Testis (tissue), 3 donors: ENCODE results near the gene FAM171A2. TPM values are rescaled to one million over a fixed set of nuclear protein-coding genes. Genes with fewer than 3 reads are reported as not detected.

Source experiments
- DNase-seq: peaks from one replicate; pipeline ENCODE4 v3.0.0-alpha.2; 2019
- H3K27ac ChIP-seq, 2 donors: fragments of 200-600 bp; sonication (generic); one replicate each; pipeline ENCODE4 v1.5.1; 2019
- H3K27me3 ChIP-seq: fragments of 200-600 bp; sonication (generic); one replicate; pipeline ENCODE4 v1.5.1; 2019
- H3K36me3 ChIP-seq: fragments of 200-600 bp; sonication (generic); one replicate; pipeline ENCODE4 v1.5.1; 2017; ENCODE audit warnings: low read depth; ENCODE audit errors: missing control alignments
- H3K4me1 ChIP-seq: fragments of 200-600 bp; sonication (generic); one replicate; pipeline ENCODE4 v1.5.1; 2019
- H3K4me3 ChIP-seq, 2 donors: fragments of 200-600 bp; sonication (generic); one replicate each; pipeline ENCODE4 v1.5.1; 2017 to 2019
- H3K9me3 ChIP-seq: fragments of 200-600 bp; sonication (generic); one replicate; pipeline ENCODE4 v1.5.1; 2017
- POLR2A ChIP-seq: fragments of 450-650 bp; IDR thresholded peaks from one replicate; pipeline ENCODE4 v1.6.1; 2017; ENCODE audit warnings: antibody characterized with exemption, mild to moderate bottlenecking, moderate library complexity
- WGBS, 2 donors: methylation state at CpG; one replicate each; pipeline ENCODE4 v1.1.5; 2018; 5-methylcytosine and 5-hydroxymethylcytosine counted together
- intact Hi-C: fragments of 100-400 bp; cut with DNase I; formaldehyde crosslinking; loops from one replicate; pipeline ENCODE4 v1.15.1; 2023; ENCODE audit warnings: low total_unique reads
- polyA plus RNA-seq: library from polyadenylated mRNA; stranded (reverse); fragments of 350-450 nt; fragmentation: Illumina TruSeq; extraction: RNeasy Lipid Tissue Mini Kit (QIAGEN cat#74804); gene quantifications from one replicate; pipeline ENCODE4 v1.2.3, GENCODE V29; 2014; ENCODE audit warnings: low read depth, low replicate concordance; ENCODE audit not compliant: insufficient read depth
- total RNA-seq, 2 donors: library from RNA; depleted of rRNA; stranded (reverse); fragments of >200 nt; gene quantifications; one replicate each; pipeline ENCODE4 v1.2.3, GENCODE V29; 2016
- TF ChIP-seq, protein P1 (sequence below), 3 experiments: fragments of 450-650 bp in 2 of 3; fragments of 200-600 bp in 1 of 3; sonication (generic) in 1 of 3; IDR thresholded peaks; one replicate each; pipeline ENCODE4 v1.5.1; 2016 to 2019; ENCODE audit warnings: antibody characterized with exemption in 3 of 3, mild to moderate bottlenecking in 2 of 3, moderate library complexity in 1 of 3

Gene FAM171A2
- total and polyA plus RNA-seq, 3 donors from 2014 or later, result 1.3 to 3.6 (median 2.0) TPM

DNA sequence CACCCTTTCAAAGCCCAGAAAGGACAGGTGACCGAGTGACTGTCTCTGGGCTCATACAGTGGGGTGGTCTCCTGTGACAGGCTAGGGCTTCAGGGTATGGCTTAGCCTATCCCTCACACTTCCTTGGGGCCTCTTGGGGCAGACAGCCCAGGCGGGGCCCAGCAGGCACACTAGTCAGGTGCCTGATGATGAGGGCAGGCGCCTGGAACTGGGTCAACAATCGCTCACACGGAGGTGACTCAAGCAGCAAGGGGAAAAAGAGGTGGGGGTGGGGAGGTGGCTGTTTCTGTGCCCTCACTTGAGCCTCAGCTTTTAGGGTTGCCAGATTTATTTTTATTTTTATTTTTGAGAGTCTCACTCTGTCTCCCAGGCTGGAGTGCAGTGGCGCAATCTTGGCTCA, 25.0 kb downstream of the FAM171A2 start:
- H3K9me3 ChIP-seq, result no peaks in the 10 kb centered on the region
- no peaks in the 10 kb centered on the region for H3K36me3 ChIP-seq
- 64 to 86% methylated on average over 6 of the region's 6 CpGs for WGBS, 2 donors
- TF ChIP-seq, protein P1, sequence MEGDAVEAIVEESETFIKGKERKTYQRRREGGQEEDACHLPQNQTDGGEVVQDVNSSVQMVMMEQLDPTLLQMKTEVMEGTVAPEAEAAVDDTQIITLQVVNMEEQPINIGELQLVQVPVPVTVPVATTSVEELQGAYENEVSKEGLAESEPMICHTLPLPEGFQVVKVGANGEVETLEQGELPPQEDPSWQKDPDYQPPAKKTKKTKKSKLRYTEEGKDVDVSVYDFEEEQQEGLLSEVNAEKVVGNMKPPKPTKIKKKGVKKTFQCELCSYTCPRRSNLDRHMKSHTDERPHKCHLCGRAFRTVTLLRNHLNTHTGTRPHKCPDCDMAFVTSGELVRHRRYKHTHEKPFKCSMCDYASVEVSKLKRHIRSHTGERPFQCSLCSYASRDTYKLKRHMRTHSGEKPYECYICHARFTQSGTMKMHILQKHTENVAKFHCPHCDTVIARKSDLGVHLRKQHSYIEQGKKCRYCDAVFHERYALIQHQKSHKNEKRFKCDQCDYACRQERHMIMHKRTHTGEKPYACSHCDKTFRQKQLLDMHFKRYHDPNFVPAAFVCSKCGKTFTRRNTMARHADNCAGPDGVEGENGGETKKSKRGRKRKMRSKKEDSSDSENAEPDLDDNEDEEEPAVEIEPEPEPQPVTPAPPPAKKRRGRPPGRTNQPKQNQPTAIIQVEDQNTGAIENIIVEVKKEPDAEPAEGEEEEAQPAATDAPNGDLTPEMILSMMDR (IDR thresholded peaks at IDR 0.05), result no peak
- no peak for TF ChIP-seq POLR2A
- DNase-seq, result no peak
- no peak overlapping the region for H3K27ac ChIP-seq
- no peaks in the 10 kb centered on the region for H3K27me3 ChIP-seq
- intact Hi-C loops, result no loop called here
- no peaks in the 10 kb centered on the region for H3K4me1 ChIP-seq
- H3K4me3 ChIP-seq, result no peak overlapping the region

DNA sequence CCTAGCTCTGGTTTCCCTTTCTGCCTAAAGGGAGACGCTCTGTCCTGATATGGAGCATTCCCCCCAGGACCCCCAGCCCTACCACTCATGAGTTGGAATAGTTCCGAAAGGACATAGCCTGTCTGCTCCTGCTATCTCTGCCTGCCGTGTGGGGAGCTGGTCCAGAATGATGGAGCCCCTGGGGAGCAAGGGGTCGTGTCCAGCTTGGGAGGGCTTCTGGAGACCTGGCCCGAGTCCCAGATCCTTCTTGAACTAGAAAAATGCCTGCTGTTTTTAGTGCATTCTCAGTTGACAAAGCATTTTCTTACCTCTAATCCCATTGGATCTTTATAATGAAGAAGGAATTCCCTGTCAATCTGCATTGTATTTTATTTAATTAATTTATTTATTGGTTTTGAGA, 27.7 kb downstream of the FAM171A2 start:
- Histone ChIP-seq H3K27me3 (no peaks in the 10 kb centered on the region), H3K9me3 (no peaks in the 10 kb centered on the region), H3K36me3 (no peaks in the 10 kb centered on the region), H3K4me1 (no peaks in the 10 kb centered on the region), H3K4me3 (no peak overlapping the region), H3K27ac (no peak overlapping the region)
- TF ChIP-seq POLR2A, result no peak
- TF ChIP-seq, protein P1 (IDR thresholded peaks at IDR 0.05), result no peak
- 47 to 56% methylated on average over 5 of the region's 5 CpGs for WGBS, 2 donors
- no peak for DNase-seq
- intact Hi-C loops, result no loop called here

DNA sequence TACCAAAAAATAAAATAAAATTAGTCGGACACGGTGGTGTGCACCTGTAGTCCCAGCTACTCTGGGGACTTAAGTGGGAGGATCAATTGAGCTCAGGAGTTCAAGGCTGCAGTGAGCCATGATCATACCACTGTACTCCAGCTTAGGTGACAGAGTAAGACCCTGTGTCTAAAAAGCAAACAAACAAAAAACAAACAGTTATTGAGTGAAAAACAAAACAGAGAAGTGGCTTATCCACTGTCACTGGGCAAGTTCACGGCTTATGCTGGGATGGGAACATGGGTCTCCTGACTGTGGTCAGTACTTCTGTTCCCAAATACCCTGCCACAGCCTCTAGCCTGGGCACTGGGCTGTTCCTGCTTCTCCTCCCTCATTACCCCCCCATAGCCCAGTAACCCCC, 28.1 kb downstream of the FAM171A2 start:
- no peaks in the 10 kb centered on the region for H3K27me3 ChIP-seq
- no peak overlapping the region for H3K27ac ChIP-seq
- H3K36me3 ChIP-seq, result no peaks in the 10 kb centered on the region
- WGBS, 2 donors, result 54 to 58% methylated on average over 3 of the region's 3 CpGs
- H3K4me1 ChIP-seq, result no peaks in the 10 kb centered on the region
- intact Hi-C loops, result no loop called here
- no peaks in the 10 kb centered on the region for H3K9me3 ChIP-seq
- TF ChIP-seq, protein P1 (IDR thresholded peaks at IDR 0.05), result no peak
- TF ChIP-seq POLR2A, result no peak
- no peak overlapping the region for H3K4me3 ChIP-seq
- no peak for DNase-seq

DNA sequence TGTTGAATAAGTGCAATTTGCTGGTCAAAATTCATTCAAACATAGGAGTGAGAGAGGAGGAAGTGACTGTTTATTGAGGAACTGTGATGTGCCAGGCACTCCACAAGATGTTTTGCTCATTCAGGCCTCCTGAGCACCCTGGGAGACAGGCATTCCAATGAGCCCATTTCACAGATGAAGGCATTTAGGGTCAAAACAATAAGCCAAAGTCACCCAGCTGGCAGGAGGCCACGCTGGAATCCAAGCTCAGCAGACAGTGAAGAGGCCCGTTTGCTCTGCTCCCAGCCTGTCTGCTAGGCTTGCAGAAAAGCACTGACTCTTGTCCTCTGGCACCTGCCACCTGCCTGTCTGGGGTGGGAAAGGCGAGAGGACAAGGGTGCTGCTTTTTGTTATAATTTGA, 28.9 kb downstream of the FAM171A2 start:
- no peaks in the 10 kb centered on the region for H3K27me3 ChIP-seq
- H3K9me3 ChIP-seq, result no peaks in the 10 kb centered on the region
- TF ChIP-seq, protein P1 (IDR thresholded peaks at IDR 0.05), result no peak
- no peak for TF ChIP-seq POLR2A
- H3K4me3 ChIP-seq, result no peak overlapping the region
- intact Hi-C loops, result no loop called here
- WGBS, 2 donors, result 66 to 79% methylated on average over 3 of the region's 3 CpGs
- no peaks in the 10 kb centered on the region for H3K36me3 ChIP-seq
- H3K27ac ChIP-seq, result no peak overlapping the region
- no peak for DNase-seq
- no peaks in the 10 kb centered on the region for H3K4me1 ChIP-seq

DNA sequence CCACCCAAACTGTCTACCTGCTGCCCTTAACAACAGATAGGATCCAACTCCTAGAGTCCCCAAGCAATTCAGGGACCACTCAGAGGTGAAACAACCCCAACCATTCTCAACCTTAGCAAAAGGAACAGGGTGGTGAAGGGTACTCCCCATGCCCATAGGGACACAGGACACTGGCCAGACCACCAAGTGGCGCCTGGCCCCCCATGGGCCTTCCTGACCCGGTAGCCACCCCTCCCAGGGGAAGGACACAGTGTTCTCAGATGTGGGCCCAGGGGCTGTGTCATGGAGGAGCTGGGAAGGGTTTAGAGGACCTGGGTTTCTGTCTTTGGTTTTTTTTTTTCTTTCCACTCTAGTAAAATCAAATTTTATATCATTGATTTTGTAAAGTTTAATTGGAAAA, 29.3 kb downstream of the FAM171A2 start:
- TF ChIP-seq POLR2A, result no peak
- TF ChIP-seq, protein P1 (IDR thresholded peaks at IDR 0.05), result no peak
- H3K9me3 ChIP-seq, result no peaks in the 10 kb centered on the region
- H3K4me3 ChIP-seq, result no peak overlapping the region
- DNase-seq, result no peak
- no peak overlapping the region for H3K27ac ChIP-seq
- H3K4me1 ChIP-seq, result no peaks in the 10 kb centered on the region
- H3K36me3 ChIP-seq, result no peaks in the 10 kb centered on the region
- no peaks in the 10 kb centered on the region for H3K27me3 ChIP-seq
- intact Hi-C loops, result no loop called here
- WGBS, 2 donors, result 51 to 70% methylated on average over 2 of the region's 2 CpGs
